CD4-positive, alpha-beta T cell treated with Interleukin-4 for 1 hour (primary cell): ENCODE data around the gene OTOS.

Source experiments
- DNase-seq, 2 donors: peaks; one replicate each; pipeline ENCODE4 v3.0.0-alpha.2; 2020 to 2022

OTOS gene

DNA sequence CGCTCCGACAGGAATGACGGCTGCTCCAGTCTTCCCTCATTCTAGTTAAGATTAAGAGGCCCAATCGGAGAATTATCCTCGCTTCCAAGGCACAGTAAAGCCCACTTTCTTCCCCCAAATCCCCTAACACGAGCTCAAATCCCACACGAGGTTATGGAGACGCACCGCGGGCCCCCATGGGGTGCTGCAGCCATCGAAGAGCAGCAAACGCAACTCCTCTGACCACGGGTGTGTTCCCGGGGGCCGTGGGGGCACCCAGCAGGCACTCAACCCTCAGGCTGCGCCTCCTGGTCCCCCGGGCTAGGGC, 4.8 kb downstream of the OTOS start:
- no peak for DNase-seq

DNA sequence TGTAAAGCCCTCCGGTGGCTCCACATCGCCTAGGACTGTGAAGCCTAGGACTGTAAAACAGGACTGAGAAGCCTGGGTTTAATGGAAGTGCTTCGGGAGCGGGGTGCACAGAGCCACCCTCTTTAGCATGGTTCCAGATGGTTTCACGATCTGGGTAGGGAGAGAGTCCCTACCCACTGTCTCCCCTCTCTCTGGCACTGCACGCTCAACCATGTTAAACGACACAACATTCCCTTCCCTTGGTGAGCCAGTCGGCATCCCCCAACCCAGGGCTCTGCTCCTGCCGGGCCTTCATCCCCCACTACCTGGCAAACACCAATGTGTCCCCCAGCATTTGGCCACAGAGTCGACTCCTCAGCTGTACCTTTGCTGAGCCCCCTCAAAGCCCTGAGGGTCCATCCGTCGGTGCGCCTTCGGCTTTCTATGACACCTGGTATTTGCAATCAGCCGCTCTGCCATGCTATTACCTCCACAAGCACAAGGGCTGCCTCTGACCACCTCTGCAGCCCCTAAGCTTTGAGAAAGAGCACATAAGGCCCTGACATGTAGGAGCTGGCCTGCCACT, 5.4 kb downstream of the OTOS start:
- DNase-seq = no peak

DNA sequence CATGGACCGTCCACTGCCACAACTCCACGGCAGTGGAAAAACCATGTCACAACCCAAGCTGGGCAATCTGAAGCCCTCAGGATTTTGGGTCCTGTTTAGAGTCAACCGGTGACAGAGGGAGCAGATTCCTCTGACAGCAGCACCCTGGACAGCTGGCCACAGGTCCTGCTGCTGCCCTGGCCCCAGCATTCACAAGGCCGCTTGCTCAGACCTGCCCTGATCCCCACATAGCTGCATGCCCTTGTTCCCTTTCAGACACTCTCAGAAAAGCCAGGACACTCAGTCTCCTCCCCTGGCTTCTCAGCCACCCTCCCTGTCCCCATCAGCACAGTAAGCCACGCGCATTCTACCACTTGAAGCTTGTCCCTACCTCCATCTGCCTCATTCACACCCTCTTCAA, 6.0 kb downstream of the OTOS start:
- DNase-seq = no peak

DNA sequence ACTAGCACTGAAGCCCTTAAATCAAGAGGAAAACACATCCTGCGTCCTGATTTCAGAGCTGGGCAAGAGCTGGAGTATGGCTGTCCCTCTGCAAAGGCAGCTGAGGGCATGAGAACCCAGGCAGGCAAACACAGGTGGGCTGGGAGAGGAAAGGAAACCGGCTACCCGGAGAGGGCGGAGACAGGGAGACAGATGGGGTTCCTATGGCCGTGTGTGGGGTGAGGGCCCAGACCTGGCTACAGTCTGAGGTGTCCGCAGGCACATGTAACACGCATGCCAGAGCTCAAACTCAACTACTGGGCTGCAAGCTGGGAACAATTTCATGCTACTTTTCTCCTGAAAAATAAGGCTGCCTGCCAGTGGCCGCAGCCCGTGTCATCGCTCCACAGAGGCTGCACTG, 7.1 kb downstream of the OTOS start:
- no peak for DNase-seq

DNA sequence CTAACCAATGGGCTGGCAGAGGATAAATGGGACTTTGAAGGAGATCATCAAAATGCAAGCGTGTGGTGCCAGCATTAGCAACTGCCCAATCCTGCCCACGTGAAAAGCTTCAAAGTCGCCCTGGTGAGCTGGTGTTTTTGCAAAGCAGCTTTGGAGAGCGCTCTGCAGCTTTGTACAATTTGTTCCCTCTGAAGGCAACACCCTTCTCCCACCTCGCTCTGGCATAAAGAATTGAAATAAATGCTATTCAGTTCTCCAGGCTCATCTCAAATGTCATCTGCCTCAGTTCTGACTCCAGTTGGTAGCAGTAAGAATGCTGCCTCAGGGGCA, 7.8 kb downstream of the OTOS start:
- DNase-seq = no peak

DNA sequence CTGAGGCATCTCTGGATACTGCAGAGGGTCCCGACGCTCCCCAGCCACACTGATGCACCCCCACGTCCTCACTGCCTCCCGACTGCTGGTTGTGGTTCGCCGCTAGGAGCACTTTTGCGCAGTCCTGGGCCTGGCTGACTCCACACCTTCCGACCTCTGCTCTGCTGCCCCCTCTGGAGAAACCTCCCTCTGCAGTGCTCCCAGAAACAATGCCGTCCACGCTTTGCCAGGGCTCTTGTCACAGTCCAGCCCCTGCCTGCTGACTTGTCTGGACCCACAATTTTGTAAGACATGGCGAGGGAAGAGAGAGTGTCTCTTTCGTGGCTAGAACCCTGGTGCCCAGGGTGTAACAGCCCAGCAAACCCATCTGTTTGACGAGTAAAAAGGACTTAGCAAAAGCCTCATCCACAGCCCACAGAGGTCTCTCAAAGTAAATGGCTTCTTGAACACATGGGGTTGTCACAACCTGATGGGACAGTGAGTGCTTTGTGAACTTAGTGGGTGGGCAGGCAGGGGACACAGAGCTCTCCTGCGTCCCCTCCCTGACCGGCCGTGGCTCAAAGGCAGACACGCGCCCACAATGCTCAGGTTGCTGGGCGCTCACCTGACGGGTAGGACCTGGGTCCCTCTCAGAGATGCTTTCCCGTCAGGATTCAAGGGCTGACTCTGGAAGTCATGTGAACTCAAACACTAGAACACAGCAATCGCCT, 8.4 kb downstream of the OTOS start:
- no peak for DNase-seq

DNA sequence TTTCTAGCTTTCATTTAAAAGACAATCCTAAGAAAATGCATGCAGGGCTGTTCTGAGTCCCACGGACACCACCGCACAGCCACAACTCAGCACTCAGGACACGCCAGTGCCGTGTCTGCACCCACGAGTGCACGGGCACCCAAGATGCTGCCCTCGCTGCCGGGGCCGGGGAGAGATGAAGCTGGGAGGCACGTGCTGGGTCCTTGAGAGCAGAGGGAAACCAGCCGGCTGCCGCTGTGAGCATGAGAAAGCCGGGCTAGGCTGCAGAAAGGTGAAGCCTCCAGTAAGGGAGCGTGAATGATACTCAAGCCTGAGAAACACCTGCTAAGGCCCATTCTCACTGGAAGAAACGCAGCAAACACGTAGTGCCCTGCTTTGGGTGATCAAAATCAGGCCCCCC, 9.2 kb downstream of the OTOS start:
- DNase-seq = no peak

DNA sequence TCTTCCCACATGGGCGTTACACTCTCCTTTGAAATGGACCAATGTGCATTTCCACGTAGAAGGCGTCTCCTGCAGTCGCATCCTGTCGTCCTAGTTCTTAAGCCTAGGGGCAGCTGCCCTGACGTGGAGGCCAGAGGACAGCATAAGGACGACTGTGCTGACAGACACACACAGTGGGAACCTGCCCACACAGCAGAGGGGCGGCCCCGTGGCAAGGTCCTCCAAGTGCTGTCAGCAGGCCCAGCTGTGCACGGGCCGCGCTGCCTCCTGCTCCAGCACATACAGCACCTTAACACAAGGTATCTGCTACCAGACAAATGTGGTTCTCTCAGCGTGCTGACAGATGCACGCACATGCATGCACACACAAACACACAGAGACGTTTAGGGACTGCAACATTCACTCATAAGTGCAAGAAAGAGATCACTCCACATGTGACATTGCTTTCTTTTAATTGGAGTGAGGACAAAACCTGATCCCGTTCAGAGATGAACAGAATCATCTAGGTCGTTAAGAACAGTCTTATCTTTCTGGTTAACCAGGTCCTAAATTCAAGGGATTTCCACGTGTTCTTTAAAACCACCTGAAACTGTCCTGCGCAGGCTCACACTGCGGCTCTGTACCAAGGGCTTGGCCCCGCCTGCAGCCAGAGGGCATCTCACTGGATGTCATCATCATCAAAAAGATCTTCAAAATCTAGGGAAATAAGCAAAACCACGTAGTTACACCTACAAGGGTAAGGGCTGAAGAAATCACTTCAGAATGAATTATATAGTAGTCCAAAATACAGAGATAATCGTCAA, 9.9 kb downstream of the OTOS start:
- DNase-seq = no peak

DNA sequence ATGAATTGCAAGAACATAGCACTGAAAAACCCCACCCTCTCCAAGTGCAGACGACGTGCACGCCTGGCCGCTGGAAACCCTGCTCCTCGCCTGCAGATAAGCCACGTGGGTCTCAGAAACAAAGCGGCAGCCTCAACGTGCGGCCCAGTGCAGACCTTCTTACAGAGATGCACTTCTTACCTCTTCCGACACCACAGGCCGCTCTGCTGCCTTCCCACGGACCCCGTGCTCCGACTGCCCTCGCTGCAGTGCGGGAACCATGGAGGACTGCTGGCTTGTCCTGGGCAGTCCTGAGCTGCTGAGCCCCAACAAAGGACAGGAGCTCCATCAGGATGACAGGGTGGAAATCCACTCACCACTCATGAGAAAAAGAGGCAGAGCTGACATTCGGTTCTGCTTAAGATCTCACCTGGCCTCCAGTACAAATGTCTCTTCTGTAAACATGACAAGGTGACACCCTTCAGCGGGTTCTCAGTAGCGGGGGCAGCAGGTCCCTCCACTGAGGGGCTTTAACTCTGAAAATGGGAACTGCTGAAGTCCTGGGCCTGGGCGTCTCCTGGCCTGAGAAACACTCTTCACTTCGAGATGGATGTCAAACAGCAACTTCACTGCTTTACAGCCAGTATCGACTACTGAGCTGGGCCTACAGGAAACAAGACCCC, 10.6 kb downstream of the OTOS start:
- no peak for DNase-seq

DNA sequence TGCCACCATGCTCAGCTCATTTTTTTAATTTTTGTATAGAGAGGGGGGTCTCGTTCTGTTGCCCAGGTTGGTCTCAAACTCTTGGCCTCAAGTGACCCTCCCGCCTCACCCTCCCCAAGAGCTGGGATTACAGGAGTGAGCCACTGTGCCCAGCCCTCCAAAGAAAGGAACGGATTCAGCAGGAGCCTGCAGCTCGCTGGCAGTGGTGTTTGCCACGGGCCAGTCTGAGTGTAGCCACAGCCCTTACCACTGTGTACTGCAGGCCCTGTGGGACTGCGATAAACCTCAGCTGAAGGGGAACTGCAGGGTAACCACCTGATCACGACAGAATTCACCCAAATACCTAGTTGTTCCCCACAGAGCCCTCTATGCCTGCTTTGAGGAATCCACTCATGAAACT, 11.1 kb downstream of the OTOS start:
- DNase-seq = no peak

DNA sequence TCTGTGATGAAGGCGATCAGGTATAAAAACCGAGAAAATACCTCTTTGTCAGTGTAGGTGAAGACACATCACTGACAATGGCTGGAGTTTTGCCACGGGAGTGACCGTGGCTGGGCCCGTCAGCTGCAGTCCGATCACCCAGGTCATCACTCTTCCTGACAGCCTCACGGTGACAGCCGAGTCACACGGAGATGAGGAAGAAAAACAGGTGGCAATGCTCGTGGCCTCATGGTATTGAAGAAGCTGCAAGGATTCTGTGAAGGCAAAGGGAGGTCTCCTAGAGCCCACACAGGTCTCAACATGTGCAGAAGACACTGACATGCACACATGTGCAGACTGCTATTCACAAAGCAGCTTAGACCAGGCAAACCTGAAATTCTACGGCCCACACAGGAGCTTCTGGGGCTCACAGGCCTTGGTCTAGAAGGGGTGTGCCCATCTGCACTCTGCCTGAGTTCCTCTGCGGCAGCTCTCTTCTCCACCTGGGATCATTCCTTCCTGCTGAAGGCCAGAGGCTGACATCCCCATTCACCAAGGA, 11.8 kb downstream of the OTOS start:
- no peak for DNase-seq

DNA sequence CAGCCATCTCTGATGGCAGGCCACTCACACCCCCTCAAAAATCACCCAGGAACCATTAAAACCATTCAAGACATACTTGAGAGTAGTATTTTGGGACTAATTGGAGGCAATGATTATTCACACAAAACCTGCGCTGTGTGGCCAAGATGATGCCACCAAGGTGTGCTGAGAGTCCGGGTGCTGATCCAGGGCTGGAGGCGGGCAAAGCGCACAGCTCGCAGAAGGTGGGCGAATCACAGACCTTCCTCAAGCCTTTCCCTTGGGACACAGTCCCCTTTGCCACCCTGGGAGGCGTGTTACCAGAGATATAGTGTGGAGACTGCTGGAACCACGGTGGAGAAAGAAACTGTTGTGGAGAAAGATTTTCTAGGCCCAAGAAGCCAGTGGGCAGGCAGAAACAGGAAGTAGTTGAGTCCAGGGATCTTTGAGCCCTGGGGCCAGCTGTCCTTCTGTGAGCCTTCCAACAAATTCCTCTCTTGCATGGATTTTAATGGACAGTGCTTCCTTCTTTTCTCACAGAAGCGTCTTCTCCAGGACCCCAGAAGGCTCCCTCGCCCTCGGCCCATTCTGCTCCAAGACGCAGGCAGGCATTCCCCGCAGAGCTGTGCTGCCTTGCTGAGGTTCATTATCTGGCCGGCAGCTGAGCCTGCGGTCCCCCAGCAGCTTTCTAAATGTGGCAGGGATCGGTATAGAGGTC, 12.4 kb downstream of the OTOS start:
- DNase-seq = no peak

DNA sequence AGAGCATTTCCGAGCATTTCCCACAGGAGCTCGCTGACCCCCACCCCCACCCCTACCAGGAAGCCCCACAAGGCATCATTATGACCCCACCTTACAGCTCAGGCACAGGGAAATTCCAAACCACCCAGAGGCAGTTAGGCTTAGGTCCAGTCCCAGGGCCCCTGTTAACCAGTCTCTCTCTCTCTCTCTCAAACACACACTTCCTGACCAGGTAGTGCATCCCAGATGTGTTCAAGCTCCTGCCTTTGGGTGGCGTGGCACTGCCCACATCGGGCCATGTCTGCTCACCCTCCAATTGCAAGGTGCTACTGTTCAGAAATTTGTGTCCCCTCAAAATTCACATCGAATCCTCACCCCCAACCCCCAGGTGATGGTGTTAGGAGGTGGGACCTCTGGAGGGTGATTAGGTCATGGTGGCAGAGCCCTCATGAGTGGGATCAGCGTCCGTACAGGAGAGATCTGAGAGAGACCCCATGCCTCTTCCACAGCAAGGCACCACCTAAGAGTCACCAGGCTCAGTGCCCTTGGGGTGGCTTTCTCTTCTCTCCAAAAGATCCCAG, 13.2 kb downstream of the OTOS start:
- no peak for DNase-seq

DNA sequence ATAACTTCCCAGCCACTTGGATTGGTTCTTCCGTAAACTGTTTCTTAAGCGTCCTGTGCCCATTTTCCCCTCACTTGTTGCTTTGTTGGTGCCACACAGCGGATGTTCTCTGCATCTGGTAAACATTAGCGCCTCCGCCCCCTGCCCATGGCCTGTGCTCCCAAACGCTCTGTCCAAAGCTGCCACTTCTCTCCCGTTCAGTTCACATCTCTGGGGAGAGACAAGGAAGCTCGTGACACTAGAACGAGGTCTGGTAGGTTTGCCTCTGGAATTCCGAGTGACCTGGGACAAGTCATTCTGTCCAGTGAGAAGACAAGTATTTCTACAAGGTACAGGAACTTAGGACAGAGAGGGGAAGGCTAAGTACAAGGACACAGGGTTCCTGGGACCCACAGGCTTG, 13.7 kb downstream of the OTOS start:
- DNase-seq = no peak

DNA sequence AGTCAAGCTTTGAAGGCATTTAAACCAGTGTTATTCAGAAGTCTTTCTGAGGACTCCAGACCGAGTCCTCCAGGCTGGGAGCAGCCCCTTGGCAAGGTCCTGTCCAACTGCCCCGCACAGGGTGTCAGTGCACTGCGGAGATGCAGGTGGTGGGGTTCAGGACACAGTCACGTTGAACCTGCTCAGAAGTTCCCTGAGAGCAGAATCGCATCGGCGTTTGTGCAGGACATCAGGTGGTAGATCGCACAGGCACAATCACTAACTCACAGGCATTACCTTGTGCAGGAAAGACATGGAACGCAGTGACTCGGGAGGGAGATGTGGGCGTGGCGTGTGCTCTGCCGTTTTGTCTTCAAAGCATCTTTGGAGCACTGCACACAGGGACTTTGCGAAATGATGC, 14.7 kb downstream of the OTOS start:
- DNase-seq = no peak

DNA sequence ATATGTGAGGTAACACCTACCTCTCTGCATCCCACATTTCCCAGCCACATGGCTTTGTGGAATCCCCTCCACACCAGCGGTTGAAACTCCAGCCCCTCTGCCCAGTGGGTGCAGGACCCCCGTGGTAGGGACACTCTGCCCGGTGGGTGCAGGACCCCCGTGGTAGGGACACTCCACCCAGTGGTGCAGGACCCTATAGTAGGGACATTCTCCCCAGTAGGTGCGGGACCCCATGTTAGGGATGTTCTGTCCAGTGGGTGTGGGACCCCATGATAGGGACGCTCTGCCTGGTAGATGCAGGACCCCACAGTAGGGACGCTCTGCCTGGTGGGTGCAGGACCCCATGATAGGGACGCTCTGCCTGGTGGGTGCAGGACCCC, 15.8 kb downstream of the OTOS start:
- no peak for DNase-seq

DNA sequence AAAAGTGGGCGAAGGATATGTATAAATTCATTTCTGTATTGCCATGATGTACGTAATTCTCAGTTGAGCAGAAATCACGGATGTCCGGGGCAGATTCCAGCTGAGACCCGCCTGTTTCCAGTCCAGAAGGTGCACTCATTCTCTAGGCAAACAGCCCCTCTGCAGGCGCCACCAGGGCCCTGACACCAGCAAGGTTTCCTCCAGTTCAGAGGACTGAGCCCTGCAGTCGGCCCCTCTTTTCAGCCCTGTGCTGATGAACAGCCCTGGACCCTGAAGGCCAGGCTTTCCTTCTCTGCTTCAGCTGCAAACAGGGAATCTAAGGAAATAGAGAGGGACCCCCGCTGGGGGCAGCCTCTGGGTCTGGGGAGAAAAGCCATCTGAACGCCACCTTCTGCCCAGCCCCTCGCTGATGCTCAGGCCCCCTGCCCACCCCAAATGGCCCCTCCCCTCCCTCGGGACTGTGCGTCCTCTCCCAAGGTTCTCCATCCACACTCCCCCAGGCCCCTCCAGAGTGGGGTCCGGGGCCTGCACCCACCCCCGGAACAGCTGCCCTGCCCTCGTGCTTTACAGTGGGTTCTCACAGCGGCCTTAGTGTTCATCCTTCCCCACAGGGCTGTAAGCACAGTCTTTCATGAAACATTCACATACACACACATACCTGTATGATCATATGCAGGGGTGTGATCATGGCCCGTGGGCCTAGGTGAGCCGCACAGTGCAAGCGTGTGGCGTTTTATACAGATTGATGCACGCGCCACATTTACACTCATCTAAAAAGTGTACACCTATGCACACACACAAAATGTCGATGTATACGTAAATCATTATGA, 16.4 kb downstream of the OTOS start:
- no peak for DNase-seq

DNA sequence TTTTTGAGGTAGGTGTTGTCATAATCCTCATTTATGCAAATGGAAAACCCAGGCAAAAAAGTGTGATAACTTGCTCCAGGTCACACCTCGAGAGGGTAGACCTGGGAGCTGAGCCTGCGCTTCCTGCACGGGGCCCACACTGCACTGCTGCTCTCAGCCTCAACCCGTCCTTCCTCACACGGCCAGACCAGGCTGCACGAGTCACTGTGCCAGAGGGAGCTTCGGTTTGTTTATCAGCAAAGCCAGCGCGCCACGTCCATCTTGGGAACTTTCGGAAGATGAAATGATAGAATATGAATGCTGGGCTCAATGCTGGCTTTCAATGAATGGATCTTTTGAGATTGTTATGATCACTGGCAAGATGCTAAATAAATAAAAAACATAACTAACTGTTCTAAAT, 18.8 kb downstream of the OTOS start:
- no peak for DNase-seq

DNA sequence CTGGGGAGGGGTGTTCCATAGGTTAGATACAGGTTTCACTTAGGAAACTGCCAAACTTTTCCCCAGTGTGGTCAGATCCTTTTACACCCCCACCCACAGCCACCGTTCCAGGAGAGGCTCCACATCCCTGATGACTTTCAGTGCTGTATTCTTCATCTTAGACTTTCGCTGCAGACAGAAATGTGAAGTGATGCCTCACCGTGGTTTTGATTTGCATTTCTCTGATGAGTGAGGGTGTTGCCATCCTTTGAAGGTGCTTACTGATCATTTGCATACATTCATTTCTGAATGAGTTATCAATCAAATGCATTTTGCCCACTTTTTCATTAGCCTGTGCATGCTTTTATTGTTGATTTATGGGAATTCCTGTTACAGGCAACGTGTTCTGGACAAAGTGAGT, 19.3 kb downstream of the OTOS start:
- no peak for DNase-seq

DNA sequence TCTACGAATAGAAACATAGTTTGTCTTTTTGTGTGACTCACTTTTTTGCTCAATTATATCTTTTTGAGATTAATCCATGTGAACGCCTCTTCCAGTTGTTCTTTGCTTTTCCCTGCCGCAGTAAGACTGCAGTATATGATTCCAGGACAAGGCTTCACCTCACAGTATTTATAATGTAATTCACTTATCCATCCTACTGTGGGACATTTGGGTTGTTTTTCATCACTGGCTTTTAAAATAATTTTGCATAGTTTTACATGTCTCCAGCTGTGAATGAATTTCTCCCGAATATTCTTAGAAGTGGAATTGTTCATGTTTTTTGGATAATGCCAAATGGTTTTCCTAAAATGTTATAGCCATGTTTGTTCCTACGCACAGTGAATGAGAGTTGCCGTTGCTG, 26.2 kb downstream of the OTOS start:
- no peak for DNase-seq

DNA sequence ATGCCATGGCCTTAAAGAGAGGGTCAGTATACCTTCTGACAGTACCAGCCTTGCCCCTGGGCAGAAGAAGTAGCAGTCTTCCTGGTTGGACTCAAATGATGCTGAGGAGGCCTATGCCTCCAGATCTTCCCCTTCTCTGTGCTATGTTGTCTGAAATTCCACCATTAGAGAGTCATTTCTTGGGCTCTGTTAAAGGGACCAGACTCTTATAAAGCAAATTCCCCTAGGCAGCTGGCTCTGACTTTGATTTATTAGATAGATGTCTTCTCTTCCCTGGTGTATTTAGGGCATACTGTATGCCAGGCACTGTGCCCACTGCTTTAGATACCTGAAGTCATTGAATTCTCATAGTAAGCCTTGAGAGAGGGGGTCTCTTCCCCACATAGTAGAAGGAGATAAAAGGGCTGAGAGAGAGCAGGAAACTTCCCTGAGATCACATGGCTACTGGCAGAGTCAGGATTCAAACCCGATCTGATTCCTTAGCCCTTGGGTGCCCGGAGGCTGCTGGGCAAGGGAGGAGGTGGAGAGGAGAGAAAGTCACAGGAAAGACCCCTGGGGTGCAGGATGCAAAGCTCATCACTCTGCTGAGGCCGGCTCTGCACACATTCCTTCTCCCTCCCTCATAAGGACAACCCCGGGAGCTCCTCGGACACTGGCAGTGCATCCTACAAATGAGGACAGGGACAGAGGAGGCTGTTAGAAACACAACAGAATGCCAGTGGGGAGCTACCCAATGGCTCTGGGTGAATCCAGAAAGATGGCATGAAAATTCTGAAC, 27.4 kb downstream of the OTOS start:
- no peak for DNase-seq
